ENCODE data around the gene VKORC1. TPM values are rescaled to one million over a fixed set of nuclear protein-coding genes. Genes with fewer than 3 reads are reported as not detected.
"Not testable (repeated sequence)": the region's sequence is repeated elsewhere in the genome, so short reads cannot be mapped to it uniquely, and the experiment has no call there.

VKORC1 gene
- total RNA-seq, 4 donors from 2014 or later = 20.1 to 35.9 (median 32.9) TPM

DNA sequence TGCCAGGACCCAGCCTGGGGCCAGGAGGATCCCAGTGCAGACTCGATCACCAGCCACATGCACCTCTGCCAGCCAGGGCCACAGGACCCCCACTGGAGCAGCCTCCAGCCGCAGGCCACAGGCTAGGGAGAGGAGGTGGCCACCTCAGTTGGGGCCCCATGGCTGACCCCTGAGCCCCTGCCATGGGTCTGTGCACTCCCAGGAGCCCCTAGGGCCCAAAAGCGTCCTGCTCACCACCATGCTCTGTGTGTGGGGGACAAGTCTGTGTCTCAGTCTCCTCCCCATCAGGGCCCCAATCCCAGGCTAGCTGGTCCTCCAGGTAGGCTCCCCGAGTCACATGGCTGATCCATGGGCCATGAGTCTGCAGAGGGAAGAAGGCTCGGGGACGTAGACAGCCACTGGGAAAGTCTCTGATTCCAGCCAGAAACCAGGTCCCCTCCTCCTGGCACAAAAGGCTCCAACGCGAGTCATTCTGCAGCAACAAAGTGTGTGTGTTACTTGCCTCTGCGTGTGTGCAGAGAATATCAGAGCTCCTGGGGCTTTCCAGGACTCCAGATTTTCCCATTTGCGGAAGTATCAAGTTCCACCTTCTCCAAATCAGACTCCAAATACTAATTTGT is 47.0 kb upstream of the VKORC1 start:
- ATAC-seq = peak; percentile 12 to 19
- intact Hi-C loops (cut with DNase I; ENCODE audit: low total_unique reads) = loop anchor here (1.0 to 2.0 kb wide), 8 partner anchors 23 to 317 kb away; partner anchors contain the start of genes ARMC5, STX4, VKORC1 and ZNF646
- in situ Hi-C loops (cut with MboI; ENCODE audit: low sequenced_read_pairs in 4 of 4) = no loop called here
- Histone ChIP-seq H3K27ac (peak overlapping the region; percentile 79 to 88 (median 82)), H3K4me1 (peaks cover 19 to 22% of the 10 kb centered on the region in 2 donors), H3K9me3 (no peaks in the 10 kb centered on the region), H3K4me3 (peak overlapping the region; percentile 19 to 75 (median 43)), H3K27me3 (no peaks in the 10 kb centered on the region), H3K36me3 (no peaks in the 10 kb centered on the region)
- TF ChIP-seq POLR2A (IDR thresholded peaks at IDR 0.05) = no peak
- TF ChIP-seq CTCF (IDR thresholded peaks at IDR 0.05 in 4 of 5, conservative IDR thresholded peaks at IDR 0.05 in 1 of 5) = no peak
- DNase-seq = peak in 1 of 2 donors; percentile 56

DNA sequence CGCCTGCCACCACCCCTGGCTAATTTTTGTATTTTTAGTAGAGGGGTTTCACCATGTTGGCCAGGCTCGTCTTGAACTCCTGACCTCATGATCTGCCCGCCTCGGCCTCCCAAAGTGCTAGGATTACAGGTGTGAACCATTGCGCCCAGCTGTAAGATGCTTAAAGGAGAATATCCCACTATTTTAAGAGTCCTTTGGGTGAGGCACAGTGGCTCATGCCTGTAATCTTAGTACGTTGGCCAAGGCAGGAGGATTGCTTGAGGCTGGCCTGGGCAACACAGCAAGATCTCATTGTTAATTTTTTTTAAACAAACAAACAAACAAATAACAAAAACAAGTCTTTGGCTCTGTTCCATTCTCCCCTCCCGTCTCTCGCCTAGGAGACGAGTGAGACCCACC is 46.5 kb upstream of the VKORC1 start:
- in situ Hi-C loops (cut with MboI; ENCODE audit: low sequenced_read_pairs in 4 of 4) = not testable (repeated sequence)

GRCh38 chr16:31138621-31139578 is 44.3 kb upstream of the VKORC1 start:
- Histone ChIP-seq H3K27ac (peak overlapping the region; percentile 49 to 74 (median 68)), H3K4me3 (peak overlapping the region in 2 of 4 donors; percentile 9 to 44), H3K9me3 (no peaks in the 10 kb centered on the region), H3K27me3 (no peaks in the 10 kb centered on the region), H3K4me1 (peaks cover 19 to 22% of the 10 kb centered on the region in 2 donors), H3K36me3 (no peaks in the 10 kb centered on the region)
- intact Hi-C loops (cut with DNase I; ENCODE audit: low total_unique reads) (loop anchor here (1.0 kb wide), 1 partner anchor 21 kb away; no protein-coding TSS in a partner anchor), in situ Hi-C loops (cut with MboI; ENCODE audit: low sequenced_read_pairs in 4 of 4) (no loop called here)
- peak; percentile 61 to 69 for ATAC-seq
- DNase-seq = peak; percentile 91 to 96
- peak in 1 of 2 donors; percentile 18 for TF ChIP-seq POLR2A (IDR thresholded peaks at IDR 0.05)
- TF ChIP-seq CTCF (IDR thresholded peaks at IDR 0.05 in 4 of 5, conservative IDR thresholded peaks at IDR 0.05 in 1 of 5) = no peak

More for the DNA sequence above, 46.5 kb upstream of the VKORC1 start:
- intact Hi-C loops (cut with DNase I; ENCODE audit: low total_unique reads); H3K9me3 ChIP-seq; DNase-seq; ATAC-seq; H3K27me3 ChIP-seq; H3K4me3 ChIP-seq; H3K36me3 ChIP-seq: not testable (repeated sequence)
- H3K27ac ChIP-seq = peak overlapping the region; percentile 79 to 88 (median 82)
- H3K4me1 ChIP-seq = peaks cover 19 to 22% of the 10 kb centered on the region in 2 donors

DNA sequence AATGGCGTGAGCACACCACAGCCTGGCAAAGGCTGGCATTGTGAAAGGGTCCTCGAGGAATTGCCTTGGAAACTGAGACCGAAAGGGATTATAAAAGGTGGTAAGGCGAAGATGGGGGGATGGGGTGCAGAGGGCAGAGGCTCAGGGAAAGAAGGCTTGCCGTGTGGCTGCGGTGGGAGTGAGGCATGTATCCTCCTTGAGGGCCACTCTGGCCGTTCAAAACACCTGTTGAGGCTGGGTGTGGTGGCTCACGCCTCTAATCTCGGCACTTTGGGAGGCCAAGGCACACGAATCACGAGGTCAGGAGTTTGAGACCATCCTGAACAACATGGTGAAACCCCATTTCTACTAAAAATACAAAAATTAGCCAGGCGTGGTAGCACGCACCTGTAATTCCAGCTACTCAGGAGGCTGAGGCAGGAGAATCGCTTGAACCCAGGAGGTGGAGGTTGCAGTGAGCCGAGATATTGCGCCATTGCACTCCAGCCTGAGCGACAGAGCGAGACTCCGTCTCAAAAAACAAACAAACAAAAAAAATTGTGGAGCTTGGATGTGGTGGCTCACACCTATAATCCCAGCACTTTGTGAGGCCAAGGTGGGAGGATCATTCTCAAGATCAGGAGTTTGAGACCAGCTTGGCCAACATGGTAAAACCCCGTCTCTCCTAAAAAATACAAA is 42.4 kb upstream of the VKORC1 start:
- intact Hi-C loops (cut with DNase I; ENCODE audit: low total_unique reads); H3K9me3 ChIP-seq; DNase-seq; H3K27ac ChIP-seq; H3K27me3 ChIP-seq; H3K4me3 ChIP-seq; ATAC-seq; in situ Hi-C loops (cut with MboI; ENCODE audit: low sequenced_read_pairs in 4 of 4); H3K36me3 ChIP-seq: not testable (repeated sequence)
- H3K4me1 ChIP-seq = peaks cover 18 to 22% of the 10 kb centered on the region in 2 donors

- no peak overlapping the region for H3K27ac ChIP-seq
- intact Hi-C loops (cut with DNase I; ENCODE audit: low total_unique reads) (no loop called here), in situ Hi-C loops (cut with MboI; ENCODE audit: low sequenced_read_pairs in 4 of 4) (no loop called here)
- TF ChIP-seq CTCF (IDR thresholded peaks at IDR 0.05 in 4 of 5, conservative IDR thresholded peaks at IDR 0.05 in 1 of 5) (no peak), POLR2A (IDR thresholded peaks at IDR 0.05) (no peak)
- H3K4me3 ChIP-seq = no peak overlapping the region
- no peaks in the 10 kb centered on the region for H3K9me3 ChIP-seq
- no peaks in the 10 kb centered on the region for H3K27me3 ChIP-seq
- ATAC-seq (no peak), DNase-seq (no peak)
- peaks cover 0 to 13% of the 10 kb centered on the region in 2 donors for H3K36me3 ChIP-seq
- peaks cover 12 to 16% of the 10 kb centered on the region in 2 donors for H3K4me1 ChIP-seq
Observed at GRCh38 chr16:31136287-31136662, 41.7 kb upstream of the VKORC1 start.
